GM18873 (cell line): ENCODE data around the gene PLEKHM1.
"Not testable (repeated sequence)": the region's sequence is repeated elsewhere in the genome, so short reads cannot be mapped to it uniquely, and the experiment has no call there.

Source experiments
- ATAC-seq: cut with Tn5 transposase; IDR thresholded peaks from one replicate; pipeline ENCODE4 v1.9.1; 2021; ENCODE audit warnings: mild to moderate bottlenecking, moderate library complexity, moderate number of reproducible peaks; ENCODE audit not compliant: unreplicated experiment, low FRiP score

The PLEKHM1 gene

DNA sequence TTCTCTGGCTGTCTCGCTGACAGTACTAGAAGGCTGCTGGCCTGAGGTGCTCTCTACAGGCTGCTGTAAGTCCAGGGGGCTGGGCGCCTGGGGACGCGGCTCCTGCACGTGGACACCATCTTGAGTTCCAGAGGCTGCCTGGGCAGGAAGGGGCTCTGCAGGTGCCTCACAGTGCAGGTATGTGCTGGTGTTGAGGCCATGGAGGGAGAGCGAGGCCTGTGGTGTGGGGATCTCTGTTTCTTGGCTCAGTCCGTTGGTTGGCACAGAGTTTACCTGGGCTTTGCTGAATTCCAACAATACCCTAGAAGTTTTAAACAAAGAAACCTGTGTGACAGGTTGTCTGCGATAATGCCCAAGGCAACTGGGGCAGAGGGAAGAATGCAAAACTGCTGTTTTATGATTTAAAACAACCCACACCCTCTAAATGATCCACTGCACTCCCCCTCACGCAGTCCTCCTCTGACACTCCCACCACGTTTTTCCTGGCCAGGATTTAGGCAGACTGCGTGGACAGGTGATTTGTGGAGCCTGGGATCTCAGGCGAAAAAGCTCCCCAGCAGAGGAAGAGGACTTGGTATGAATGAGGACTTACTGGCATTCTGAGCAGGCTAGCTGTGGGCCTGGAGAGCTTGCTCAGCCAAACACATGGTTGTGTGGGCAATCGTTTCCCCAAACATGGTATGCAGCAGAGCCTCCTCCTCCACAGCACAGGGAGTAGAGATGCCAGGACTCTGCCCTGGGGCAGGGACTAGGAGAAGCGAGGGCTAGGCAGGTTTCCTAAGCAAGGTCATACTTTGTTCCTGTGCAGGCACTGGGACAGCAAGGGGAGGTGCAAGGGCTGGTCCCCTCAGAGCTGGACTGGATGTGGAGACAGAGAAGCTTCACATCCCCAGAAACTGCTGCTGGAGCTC is 22.0 kb downstream of the PLEKHM1 start:
- not testable (repeated sequence) for ATAC-seq

DNA sequence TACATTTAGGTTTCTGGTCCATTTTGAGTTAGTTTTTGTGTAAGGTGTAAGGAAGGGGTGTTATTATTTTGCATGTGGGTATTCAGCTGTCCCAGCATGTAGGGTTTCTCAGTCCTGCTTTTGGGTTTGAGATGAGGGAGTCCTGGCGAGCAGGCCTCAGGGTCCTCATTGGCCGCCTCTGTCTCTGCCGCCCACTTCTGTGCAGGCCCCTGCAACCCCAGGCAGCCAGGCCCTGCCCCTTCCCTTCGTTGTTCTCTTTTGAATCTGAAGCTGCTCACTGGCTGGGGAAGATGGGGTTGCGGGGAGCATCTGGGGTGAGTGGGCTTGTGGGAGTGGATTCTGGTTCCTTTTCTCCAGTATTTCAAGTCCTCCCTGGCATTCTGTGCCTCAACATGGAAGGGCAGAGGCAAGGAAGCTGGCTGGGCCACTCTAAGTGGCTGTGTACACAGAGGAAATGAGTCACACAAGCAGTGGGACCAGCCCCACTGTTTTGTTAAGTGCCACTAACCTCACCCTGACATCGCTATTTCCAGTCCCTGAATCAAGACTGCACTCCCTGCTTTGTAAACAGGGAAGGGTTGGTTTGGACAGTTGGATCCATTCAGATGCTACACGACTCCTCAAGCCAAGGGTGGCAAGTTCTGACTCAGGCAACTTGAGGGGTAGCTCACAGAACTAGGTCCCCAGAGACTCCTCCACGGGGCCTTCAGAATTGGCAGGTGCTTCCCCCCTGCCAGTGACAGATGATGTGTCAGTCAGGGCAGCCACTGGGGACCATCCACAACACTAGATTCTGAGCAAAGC is 28.8 kb downstream of the PLEKHM1 start:
- peak; percentile 69 for ATAC-seq

DNA sequence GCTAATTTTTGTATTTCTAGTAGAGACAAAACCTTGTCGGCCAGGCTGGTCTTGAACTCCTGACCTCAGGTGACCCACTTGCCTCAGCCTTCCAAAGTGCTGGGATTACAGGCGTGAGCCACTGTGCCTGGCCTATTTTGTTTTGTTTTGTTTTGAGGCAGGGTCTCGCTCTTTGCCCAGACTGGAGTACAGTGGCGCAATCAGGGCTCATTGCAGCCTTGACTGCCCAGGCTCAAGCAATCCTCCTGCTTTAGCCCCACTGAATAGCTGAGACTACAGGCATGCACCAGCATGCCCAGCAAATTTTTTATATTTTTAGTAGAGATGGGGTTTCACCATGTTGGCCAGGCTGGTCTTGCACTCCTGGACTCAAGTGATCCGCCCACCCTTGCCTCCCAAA is 30.1 kb downstream of the PLEKHM1 start:
- ATAC-seq: not testable (repeated sequence)

DNA sequence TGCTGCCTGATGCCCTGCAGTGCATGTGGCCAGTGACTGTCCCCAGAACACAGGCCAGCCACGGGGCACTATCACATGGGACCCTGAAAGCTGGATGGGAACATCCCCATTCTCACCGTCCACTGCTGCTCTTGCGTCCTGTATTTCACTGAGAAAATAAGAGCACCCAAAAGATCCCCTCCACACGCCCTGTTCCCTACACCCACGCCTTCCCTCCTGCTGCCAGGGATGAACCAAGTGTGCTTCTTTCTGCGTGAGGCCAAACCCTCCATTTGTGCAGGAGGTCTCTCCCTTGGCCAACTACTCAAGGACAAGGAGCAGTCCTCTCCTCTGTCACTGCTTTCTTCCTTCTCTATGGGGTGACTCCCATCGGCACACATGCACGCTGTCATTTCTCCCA is 36.2 kb downstream of the PLEKHM1 start:
- not testable (repeated sequence) for ATAC-seq

DNA sequence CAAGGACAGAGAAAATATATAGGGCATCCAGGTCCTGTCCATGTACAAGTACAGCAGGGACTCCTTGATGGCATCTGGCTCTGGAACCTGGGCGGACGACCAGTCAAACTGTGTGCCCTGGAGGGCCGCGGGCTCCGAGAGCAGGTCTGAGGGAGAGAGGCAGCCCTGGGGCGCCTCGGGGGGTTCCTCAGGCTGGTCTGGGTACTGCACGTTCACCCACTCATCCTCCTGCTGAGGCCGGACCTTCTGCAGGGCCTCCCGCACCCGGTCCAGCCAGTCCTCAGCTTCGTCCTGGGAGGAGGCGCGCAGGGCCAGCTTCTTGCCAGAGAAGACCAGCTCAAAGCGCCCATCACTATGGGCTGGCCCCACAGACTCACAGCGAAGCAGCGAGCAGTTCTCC is 36.8 kb downstream of the PLEKHM1 start:
- not testable (repeated sequence) for ATAC-seq

DNA sequence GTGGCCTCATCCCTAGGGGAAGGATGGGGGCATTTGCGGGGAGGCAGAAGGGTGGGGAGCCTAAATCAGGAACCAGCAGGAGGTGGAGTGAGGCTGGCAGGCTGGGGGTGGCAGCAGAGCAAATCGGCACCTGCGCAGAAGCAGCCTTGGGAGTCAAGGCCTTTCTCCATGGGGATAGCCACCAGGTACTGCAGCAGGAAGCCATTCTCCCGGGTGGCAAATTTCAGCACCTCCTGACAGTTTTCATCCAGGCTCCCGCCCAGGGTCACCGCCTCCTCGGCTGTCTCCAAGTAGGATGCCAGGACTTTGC is 37.3 kb downstream of the PLEKHM1 start:
- not testable (repeated sequence) for ATAC-seq

DNA sequence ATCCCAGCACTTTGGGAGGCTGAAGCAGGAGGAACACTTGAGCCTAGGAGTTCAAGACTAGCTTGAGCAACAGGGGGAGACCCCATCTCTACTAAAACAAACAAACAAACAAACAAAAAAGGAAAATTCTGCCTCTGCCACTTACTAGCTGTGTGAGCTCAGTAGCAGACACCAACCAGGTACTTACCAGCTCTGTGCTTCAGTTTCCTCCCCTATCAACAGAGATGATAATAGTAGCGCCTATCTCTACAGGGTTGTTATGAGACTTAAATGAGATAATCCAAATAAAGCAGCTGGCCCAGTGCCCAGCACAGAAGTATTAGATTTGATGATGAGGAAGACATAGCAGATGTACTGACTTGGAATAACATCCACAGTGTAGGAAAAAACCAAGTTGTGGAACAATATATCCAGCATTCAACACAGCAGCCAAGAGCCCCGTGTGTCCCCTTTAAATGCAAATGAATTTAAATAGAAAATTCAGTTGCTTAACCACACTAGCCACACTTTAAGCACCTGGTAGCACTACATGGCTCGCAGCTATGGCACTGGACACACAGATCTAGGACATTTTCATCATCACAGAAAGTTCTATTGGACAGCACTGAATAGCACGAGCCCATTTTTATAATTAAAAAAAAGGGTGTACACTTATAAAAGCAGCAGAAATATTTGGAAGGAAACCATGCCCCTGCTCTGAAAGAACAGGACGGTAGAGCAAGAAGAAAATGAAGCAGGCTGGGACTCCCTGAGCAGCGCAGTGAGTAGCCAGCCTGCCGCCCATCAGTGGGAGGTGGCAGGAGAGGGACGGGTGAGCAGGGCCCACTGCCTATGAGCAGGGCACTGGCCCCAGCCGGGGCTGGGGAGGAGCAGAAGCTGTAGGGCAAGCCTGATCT is 37.9 kb downstream of the PLEKHM1 start:
- ATAC-seq: not testable (repeated sequence)

DNA sequence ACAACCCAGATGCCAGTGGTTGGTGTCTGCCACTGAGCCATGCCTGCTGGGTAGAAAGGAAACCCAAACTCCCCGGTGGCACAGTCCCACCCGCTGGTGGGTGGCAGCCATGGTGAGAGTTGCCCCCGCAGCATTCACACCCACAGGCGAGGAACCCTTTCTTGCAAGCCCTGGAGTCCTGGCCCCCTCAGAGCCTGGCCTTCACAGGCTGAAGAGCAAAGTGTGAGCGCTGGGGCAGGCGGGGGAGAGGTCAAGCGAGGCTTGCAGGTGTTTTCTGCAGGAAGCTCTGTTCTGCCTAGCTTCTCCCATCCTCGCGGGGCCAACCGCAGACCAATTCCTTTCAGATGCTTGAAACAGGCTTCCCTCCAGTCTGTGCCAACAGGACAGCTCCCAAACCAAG is 38.9 kb downstream of the PLEKHM1 start:
- ATAC-seq: not testable (repeated sequence)

DNA sequence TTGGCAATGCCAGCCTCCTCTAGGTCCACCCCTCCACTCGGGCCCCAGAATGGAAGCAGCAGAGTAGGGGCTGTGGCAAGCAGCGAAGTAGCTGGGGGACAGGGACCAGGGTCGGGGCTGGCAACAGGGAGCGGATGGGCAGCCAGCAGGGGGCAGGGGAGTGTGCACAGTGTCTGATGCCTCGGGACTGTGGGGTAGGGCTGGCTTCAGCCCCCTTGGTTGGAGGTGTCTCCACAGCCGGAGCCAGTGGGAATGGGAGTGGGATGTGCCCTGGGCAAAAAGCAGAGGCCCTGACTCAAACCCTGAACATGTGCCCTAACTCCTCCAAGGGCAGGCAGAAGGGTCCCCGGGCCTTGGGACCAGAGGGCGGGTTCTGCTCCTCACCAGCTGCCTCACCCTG is 39.4 kb downstream of the PLEKHM1 start:
- no peak for ATAC-seq

DNA sequence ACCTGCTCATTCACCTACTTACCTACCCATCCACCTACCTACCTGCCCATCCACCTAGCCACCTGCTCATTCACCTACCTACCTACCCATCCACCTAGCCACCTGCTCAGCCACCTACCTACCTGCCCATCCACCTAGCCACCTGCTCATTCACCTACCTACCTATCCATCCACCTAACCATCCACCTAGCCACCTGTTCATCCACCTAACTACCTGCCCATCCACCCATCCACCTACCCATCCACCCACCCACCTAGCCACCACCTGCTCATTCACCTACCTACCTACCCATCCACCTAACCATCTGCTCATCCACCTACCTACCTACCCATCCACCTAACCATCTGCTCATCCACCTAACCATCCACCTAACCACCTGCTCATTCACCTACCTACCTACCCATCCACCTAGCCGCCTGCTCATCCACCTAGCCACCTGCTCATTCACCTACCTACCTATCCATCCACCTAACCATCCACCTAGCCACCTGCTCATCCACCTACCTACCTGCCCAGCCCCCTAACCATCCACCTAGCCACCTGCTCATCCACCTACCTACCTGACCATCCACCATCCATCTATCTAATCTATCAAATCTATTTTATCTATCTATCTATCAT is 40.7 kb downstream of the PLEKHM1 start:
- ATAC-seq: not testable (repeated sequence)

DNA sequence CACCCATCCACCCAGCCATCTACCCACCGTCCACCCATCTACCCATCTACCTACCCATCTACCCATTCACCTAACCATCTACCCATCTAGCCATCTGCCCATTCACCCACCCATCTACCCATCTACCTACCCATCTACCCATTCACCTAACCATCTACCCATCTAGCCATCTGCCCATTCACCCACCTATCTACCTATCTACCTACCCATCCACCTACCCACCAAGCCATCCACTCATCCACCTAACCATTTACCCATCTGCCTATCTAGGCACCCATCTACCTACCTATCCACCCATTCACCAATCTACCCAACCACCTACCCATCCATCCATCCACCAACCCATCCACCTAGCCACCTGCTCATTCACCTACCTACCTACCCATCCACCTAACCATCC is 41.3 kb downstream of the PLEKHM1 start:
- not testable (repeated sequence) for ATAC-seq

DNA sequence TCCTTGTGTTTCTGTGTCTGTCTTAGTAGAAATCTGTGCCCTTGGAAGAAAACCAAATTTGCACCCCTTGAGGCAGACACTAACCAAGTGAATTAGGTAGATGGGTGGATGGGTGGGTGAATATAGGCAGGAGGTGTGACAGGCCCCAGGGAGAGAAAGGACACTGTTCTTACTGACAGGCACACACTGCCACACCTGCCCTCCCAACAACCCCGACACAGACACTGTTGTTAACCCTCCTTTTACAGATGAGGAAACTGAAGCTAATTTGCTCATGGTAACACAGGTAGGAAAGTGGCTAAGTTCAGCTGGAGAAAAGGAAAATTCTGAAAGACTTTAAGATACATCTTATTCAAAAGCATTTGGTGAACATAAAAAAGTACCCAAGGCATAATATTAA is 42.0 kb downstream of the PLEKHM1 start:
- not testable (repeated sequence) for ATAC-seq

DNA sequence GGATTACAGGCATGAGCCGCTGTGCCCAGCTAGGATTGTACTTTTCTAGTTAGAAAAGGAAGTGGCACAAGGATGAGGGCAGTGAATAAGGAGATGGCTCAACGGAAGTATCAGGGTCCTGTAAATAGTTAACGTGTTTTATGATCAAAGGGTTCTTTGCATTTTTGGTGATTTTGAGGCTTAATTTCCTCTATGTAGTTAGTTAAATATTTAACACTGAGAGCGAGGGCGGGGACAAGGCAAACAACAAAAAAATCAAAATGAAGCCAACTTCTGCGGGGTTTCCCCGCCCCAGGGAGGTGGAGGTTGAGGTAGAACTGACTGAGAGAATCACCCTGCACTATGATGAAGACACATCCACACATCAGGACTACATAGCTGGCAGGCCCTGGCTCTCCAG is 42.5 kb downstream of the PLEKHM1 start:
- ATAC-seq: not testable (repeated sequence)

DNA sequence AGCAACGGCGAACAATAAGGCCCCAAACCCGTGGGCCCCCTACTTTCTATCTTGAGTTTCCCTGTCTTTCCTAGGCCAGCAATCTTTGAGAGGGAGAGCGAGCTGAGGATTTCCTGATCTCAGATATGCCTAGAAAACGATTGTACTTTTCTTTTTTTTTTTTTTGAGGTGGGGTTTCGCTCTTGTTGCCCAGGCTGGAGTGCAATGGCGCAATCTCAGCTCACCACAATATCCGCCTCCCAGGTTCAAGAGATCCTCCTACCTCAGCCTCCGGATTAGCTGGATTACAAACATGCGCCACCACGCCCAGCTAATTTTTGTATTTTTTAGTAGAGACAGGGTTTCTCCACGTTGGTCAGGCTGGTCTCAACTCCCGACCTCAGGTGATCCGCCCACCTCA is 42.9 kb downstream of the PLEKHM1 start:
- not testable (repeated sequence) for ATAC-seq

DNA sequence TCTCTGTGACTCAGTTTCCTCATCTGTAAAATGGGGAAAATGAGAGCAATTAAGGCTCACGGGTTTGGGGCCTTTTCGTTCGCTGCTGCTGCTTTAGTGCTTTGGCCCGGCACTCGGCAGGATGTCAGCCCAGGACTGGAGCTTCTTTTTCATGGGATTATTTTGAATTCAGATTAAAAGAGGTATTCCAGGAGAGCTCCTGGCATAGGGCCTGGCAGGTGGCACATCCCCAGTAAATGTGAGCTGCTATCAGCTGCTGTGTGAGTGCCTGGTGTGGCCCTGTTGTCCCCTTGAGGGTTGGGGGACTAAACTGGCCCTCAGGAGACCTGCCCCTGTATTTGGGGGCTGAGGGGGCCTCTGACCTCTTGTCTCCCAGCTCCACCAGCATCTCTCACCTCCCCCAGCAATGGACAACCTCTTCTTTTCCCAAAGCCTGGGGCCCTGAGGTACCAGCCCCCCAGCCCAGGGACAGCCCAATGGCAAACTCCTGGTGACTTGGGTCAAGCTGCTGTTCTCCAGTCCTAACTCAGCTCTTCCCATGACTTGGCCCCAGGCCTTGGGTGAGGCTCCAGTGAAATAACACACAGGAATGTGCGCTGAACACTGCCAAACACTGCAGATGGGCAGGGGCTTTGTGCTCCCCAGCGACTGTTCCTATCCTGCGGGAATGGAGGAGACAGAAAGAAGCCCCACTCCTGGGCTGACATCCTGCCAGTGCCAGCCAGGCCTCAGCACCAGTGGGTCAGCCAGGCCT is 43.5 kb downstream of the PLEKHM1 start:
- not testable (repeated sequence) for ATAC-seq

DNA sequence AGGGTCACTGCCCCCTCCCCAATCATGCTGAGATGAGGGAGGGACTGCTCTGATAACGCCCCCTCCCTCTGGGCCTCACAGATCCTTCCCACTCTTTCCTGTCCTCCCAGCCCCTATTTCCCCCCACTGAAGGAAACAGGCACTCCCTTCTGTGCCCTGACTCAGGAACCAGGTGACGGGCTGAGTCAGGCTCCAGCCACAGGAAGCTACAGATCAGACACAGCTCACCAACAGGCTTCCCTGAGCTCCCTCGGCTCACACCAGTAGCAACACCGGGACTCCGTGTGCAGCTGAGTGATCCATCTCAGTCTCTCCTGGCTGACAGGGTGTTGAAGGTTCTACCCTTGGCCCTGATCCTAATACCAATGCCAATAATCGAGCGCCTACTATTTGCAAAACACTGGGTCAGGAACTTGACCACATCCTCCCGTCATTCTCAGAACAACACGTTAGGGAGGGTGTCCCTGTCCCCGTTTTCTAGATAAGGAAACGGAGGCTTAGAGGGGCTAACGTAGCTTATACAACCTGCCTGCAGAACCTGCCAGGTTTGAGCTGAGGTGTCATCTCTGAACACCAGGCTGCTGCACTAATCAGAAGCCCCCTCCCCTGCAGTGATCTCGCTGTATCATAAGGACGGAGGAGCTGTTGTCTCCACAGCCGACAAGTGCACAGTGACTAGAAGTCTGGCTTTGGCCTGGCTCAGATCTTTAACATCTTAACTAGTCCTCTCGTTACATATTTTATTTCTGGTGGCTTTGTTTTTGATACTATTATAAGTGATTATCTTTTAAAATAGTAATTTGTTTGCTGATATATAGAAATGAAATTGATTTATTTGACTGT is 44.4 kb downstream of the PLEKHM1 start:
- ATAC-seq: not testable (repeated sequence)

DNA sequence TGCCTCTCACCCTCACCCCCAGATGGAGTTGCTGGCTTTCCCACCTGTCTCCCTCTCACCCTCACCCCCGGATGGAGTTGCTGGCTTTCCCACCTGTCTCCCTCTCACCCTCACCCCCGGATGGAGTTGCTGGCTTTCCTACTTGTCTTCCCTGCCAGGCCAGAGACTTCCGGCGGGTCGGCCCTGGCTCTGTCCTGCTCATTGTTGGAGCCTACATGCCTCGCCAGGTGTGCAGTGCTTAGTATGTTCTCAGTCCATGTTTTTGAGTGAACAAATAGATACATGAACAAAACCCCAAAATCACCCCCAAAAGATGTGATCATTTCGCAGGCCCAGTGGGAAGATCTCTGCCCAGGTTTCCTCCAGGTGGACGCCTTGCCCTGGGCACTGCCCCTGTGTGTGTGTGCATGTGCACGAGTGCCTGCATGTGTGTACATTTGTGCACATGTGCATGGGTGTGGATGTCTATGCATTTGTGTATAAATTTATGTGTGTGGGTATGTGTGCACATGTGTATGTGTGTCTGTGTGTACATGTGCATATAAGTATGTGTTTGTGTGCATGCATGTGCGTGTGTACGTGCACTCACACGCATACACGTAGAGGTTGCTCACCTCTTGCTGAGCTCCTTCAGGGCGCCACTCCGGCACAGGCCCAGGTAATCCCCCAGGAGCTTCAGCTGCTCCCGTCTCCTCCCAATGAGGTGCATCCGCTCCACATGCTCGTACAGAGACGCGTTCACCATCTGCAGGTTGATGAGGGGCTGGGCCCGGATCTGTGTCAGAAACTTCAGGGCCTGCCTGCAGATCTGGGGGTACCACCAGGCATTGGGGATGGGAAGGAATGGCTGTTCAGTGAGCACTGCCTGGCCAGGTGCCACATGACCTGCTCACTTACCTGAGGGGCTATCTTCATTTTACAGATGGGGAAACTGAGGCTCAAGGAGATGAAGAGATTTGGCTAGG is 45.4 kb downstream of the PLEKHM1 start:
- ATAC-seq: not testable (repeated sequence)
